MCF 10A (cell line): Measurements from ENCODE around the gene OLFM4. TPM values are rescaled to one million over a fixed set of nuclear protein-coding genes. Genes with fewer than 3 reads are reported as not detected.

Source experiments
- BruUV-seq: library from RNA; stranded (reverse); fragments of 400-500 nt; replicated peaks from 2 replicates; lab custom pipeline; 2021; lab: Mats Ljungman, UMichigan
- CTCF ChIA-PET: fragments of 300-600 bp; sonication (Branson Sonifier 250); formaldehyde crosslinking; extraction: SDS; loops from one replicate; lab custom pipeline; 2021; ENCODE audit warnings: antibody characterized with exemption, inconsistent platforms; lab: Yijun Ruan, JAX
- POLR2A ChIA-PET: fragments of 300-600, 350-650 bp; sonication (Branson Sonifier 250); formaldehyde crosslinking; extraction: SDS; loops from one replicate; lab custom pipeline; 2020; ENCODE audit warnings: antibody characterized with exemption, inconsistent platforms; lab: Yijun Ruan, JAX
- DNase-seq: peaks from one replicate; pipeline ENCODE4 v3.0.0-alpha.2; 2018; ENCODE audit not compliant: unreplicated experiment
- H3K27ac Mint-ChIP-seq: one replicate; pipeline ENCODE4 v1.8.0; 2022; ENCODE audit warnings: mild to moderate bottlenecking, low read depth, mixed read lengths; ENCODE audit not compliant: unreplicated experiment
- H3K27me3 Mint-ChIP-seq: one replicate; pipeline ENCODE4 v1.8.0; 2022; ENCODE audit warnings: mixed read lengths; ENCODE audit not compliant: insufficient read depth, unreplicated experiment
- H3K36me3 Mint-ChIP-seq: one replicate; pipeline ENCODE4 v1.8.0; 2022; ENCODE audit warnings: mild to moderate bottlenecking, moderate library complexity, mixed read lengths; ENCODE audit not compliant: insufficient read depth, unreplicated experiment
- H3K4me1 Mint-ChIP-seq: one replicate; pipeline ENCODE4 v1.8.0; 2022; ENCODE audit warnings: mixed read lengths; ENCODE audit not compliant: insufficient read depth, unreplicated experiment
- H3K4me3 Mint-ChIP-seq: one replicate; pipeline ENCODE4 v1.8.0; 2022; ENCODE audit warnings: mild to moderate bottlenecking, moderate library complexity, mixed read lengths; ENCODE audit not compliant: unreplicated experiment
- H3K9me3 Mint-ChIP-seq: one replicate; pipeline ENCODE4 v1.8.0; 2022; ENCODE audit warnings: mixed read lengths; ENCODE audit not compliant: unreplicated experiment
- intact Hi-C: fragments of 100-400 bp; cut with micrococcal nuclease; formaldehyde crosslinking; loops from 2 replicates; pipeline ENCODE4 v1.14.1; 2022
- total RNA-seq: library from RNA; stranded (reverse); gene quantifications from 2 replicates; pipeline ENCODE4 v1.2.3, GENCODE V29; 2022
- TF ChIP-seq, protein P1 (sequence below): fragments of 200-600 bp; IDR thresholded peaks from one replicate; pipeline ENCODE4 v1.8.0; 2022; ENCODE audit warnings: antibody characterized with exemption, mild to moderate bottlenecking; ENCODE audit not compliant: unreplicated experiment

OLFM4 gene
- total RNA-seq, 1 experiment from 2014 or later: not detected

DNA sequence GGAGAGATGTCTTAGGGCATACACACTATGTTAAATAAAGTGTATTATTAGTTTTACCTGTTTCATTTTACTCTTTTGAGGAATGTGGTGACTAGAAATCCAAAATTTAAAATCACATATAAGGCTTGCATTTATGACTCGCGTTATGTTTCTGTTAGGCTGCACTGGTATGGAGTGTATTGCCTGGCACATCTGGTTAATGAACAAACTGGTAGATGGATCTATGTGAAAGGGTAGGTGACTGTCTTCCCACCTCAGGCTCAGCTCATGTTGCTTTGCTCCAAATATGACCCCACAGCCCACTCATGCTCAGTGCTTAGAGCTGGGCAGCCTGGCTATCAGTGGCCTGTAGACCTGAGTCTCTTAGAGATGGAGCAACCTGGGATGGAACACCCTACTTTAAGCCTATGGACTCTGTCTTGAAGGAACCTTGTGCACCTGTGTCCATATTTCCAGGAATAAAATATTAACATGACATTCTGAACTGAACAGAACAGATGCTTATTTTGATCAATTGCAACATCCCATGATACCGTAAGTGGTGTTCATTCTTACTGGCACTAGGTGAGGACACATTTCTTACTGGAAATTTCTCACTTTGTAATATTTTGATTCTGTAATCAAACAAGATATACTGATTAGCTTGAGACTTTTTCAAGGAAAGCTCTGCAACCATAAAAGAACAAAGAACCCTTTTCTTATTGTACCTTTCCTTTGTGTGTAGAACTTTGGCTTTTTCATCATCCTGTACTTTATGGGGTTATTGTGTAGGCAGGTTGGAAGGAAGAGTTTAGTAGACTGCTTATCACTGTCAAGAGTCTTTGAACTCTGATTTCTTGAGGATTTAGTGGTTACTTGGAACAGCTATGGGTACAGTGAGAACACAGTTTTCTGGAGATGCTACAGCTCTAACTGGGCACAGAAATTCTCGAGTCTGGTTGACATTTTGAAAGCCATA is 9.6 kb upstream of the OLFM4 start:
- intact Hi-C loops: no loop called here
- Mint-ChIP-seq H3K27me3 (peaks cover 36% of the 10 kb centered on the region), H3K27ac (no peak overlapping the region), H3K4me1 (no peaks in the 10 kb centered on the region), H3K4me3 (no peak overlapping the region), H3K9me3 (no peaks in the 10 kb centered on the region), H3K36me3 (no peaks in the 10 kb centered on the region)
- TF ChIP-seq, protein P1, sequence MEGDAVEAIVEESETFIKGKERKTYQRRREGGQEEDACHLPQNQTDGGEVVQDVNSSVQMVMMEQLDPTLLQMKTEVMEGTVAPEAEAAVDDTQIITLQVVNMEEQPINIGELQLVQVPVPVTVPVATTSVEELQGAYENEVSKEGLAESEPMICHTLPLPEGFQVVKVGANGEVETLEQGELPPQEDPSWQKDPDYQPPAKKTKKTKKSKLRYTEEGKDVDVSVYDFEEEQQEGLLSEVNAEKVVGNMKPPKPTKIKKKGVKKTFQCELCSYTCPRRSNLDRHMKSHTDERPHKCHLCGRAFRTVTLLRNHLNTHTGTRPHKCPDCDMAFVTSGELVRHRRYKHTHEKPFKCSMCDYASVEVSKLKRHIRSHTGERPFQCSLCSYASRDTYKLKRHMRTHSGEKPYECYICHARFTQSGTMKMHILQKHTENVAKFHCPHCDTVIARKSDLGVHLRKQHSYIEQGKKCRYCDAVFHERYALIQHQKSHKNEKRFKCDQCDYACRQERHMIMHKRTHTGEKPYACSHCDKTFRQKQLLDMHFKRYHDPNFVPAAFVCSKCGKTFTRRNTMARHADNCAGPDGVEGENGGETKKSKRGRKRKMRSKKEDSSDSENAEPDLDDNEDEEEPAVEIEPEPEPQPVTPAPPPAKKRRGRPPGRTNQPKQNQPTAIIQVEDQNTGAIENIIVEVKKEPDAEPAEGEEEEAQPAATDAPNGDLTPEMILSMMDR: no peak
- no TSS peak for BruUV-seq
- DNase-seq: no peak
- ChIA-PET POLR2A (interaction anchor here (0.6 kb wide), 1 partner anchor 11 kb away, joined by 3 read pairs; no protein-coding TSS in a partner anchor), CTCF (interaction anchor here (0.6 to 1.6 kb wide), 3 partner anchors 14 to 51 kb away, joined by 3 to 5 read pairs (median 3); no protein-coding TSS in a partner anchor)

DNA sequence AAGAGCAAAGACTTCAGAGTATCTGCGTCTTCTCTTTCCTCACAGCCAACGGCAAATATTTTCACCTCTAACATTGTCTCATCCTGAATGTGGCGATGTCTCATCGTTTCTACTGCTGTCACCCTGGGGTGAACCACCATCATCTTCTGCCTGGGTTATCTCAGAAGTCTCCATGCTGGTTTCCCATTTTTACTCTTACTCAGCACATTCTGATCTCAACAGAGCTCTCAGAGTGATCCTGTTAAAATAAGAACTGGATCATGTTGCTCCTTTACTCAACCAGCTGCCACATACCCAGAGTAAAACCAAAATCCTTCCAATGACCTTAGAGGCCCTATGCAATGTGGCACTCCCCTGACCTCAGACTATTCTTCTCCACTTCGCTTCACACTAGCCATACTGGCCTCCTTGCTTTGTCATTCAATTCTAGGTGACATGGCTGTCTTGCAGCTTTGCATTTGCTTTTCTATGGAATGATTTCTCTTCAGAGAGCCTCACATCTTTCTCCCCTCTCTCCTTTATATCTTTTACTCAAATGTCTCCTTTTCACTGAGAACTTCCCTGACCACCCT is 7.8 kb upstream of the OLFM4 start:
- TF ChIP-seq, protein P1: no peak
- H3K36me3 Mint-ChIP-seq: no peaks in the 10 kb centered on the region
- BruUV-seq: no TSS peak
- no peak for DNase-seq
- H3K4me3 Mint-ChIP-seq: no peak overlapping the region
- intact Hi-C loops: no loop called here
- H3K9me3 Mint-ChIP-seq: no peaks in the 10 kb centered on the region
- H3K4me1 Mint-ChIP-seq: no peaks in the 10 kb centered on the region
- H3K27me3 Mint-ChIP-seq: peaks cover 44% of the 10 kb centered on the region
- no peak overlapping the region for H3K27ac Mint-ChIP-seq
- ChIA-PET POLR2A (no interaction called here), CTCF (interaction anchor here (0.6 kb wide), 1 partner anchor 100 kb away, joined by 3 read pairs; no protein-coding TSS in a partner anchor)

DNA sequence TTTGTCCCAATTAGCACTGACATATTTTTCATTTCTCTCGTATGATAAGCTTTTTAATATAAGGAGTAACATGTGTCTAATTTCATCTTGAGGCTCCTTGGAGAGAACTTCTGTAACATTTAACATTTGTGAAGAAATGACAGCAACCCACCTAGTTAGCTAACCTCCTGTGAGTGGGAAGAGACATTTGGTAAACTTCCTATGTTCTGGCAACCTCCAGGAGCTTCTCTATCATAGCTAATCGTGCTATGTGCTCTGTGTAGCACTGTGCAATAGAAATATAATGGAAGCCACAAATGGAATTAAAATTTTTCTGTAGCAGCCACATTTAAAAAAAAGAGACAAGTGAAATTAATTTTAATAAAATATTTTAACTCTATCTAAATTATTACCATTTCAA is 5.4 kb upstream of the OLFM4 start:
- Mint-ChIP-seq H3K27me3 (peaks cover 33% of the 10 kb centered on the region), H3K36me3 (no peaks in the 10 kb centered on the region), H3K27ac (no peak overlapping the region), H3K4me3 (no peak overlapping the region), H3K4me1 (no peaks in the 10 kb centered on the region), H3K9me3 (no peaks in the 10 kb centered on the region)
- no TSS peak for BruUV-seq
- ChIA-PET POLR2A (no interaction called here), CTCF (interaction anchor here (0.6 kb wide), 1 partner anchor 46 kb away, joined by 4 read pairs; no protein-coding TSS in a partner anchor)
- intact Hi-C loops: no loop called here
- no peak for DNase-seq
- TF ChIP-seq, protein P1: no peak

DNA sequence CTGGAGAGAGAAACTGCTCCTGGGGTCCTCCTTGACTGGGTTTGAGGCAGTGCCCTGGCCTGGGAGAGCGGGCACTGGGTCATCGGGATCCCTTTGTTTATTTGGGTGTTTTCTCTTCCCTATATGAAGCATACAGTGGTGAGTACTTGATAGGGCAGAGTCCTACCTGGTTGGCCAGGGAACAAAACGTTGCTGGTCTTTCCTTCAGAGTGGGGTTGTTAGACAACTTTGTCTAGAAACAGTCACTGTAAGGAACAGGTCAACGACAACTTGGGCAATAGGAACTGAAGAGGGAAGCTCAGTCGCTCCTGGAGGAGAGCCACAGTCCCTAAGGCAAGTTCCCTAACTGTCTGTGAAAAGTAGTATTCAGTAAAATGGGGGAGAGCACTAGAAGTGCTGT is 550 bp upstream of the OLFM4 start:
- CTCF ChIA-PET: no interaction called here
- H3K4me3 Mint-ChIP-seq: no peak overlapping the region
- TF ChIP-seq, protein P1: no peak
- H3K9me3 Mint-ChIP-seq: no peaks in the 10 kb centered on the region
- H3K27me3 Mint-ChIP-seq: peaks cover 34% of the 10 kb centered on the region
- no peak overlapping the region for H3K27ac Mint-ChIP-seq
- H3K36me3 Mint-ChIP-seq: no peaks in the 10 kb centered on the region
- BruUV-seq: no TSS peak
- intact Hi-C loops: no loop called here
- POLR2A ChIA-PET: no interaction called here
- no peak for DNase-seq
- H3K4me1 Mint-ChIP-seq: no peaks in the 10 kb centered on the region
